Measurements from ENCODE around the gene RNF227.

- TF ChIP-seq CTCF (IDR thresholded peaks at IDR 0.05; ENCODE audit: low read depth, low read length, missing input control) (no peak), ZBTB33 (IDR thresholded peaks at IDR 0.05) (no peak), GABPA (IDR thresholded peaks at IDR 0.05 in 1 of 2, conservative IDR thresholded peaks at IDR 0.05 in 1 of 2) (no peak), TAF1 (conservative IDR thresholded peaks at IDR 0.05) (no peak), REST (IDR thresholded peaks at IDR 0.05) (no peak), MAX (IDR thresholded peaks at IDR 0.05) (no peak), JUND (IDR thresholded peaks at IDR 0.05) (no peak)
Measured at GRCh38 chr17:7894866-7895265, 21.2 kb downstream of the RNF227 start.

Measured in liver (tissue), 3 donors.